Measurements from ENCODE around the gene TNFAIP2. TPM values are rescaled to one million over a fixed set of nuclear protein-coding genes. Genes with fewer than 3 reads are reported as not detected.

The TNFAIP2 gene
- total and polyA plus RNA-seq, 4 donors, result 65.6 to 519 (median 226) TPM

DNA sequence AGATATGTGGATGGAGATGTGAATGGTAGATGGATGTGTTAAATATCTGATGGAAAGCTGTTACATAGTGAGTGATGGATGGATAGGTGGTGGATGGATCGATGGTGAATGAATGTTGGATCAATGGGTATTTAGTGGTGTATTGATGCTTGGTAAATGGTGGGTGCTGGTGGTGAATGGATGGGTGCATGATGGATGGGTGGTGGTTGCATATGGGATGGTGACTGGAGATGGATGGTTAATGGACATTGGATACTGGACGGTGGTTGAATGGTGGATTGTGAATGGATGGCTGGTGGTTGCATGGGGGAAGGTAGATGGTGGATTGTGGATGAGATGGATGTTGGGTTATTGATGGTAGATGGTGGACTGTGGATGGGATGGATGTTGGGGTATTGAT lies 41.3 kb upstream of the TNFAIP2 start:
- peaks cover 0 to 4% (median 0%) of the 10 kb centered on the region in 4 donors for H3K9me3 ChIP-seq (ENCODE audit: control insufficient read depth in 4 of 4, insufficient read depth in 3 of 4, low read length in 3 of 4)
- peaks cover 9 to 29% (median 10%) of the 10 kb centered on the region in 3 donors for H3K27me3 ChIP-seq (ENCODE audit: control insufficient read depth in 3 of 3, insufficient read depth in 3 of 3, low read length in 2 of 3)
- H3K4me3 ChIP-seq, result no peak overlapping the region
- DNase-seq (no peak), ATAC-seq (ENCODE audit: insufficient read depth, low FRiP score) (no peak)
- H3K4me1 ChIP-seq (ENCODE audit: control insufficient read depth in 5 of 5, insufficient read depth in 5 of 5, low read length in 5 of 5), result peaks cover 0 to 2% (median 0%) of the 10 kb centered on the region in 5 donors
- H3K9ac ChIP-seq (ENCODE audit: insufficient read depth in 1 of 2, low read length in 2 of 2), result no peak overlapping the region
- no peak overlapping the region for H3K27ac ChIP-seq (ENCODE audit: low read depth in 1 of 2, low read length in 1 of 2)
- WGBS, 2 donors, result 94% methylated on average over 2 of the region's 2 CpGs
- no peaks in the 10 kb centered on the region for H3K36me3 ChIP-seq (ENCODE audit: control insufficient read depth in 4 of 4, insufficient read depth in 4 of 4, low read length in 4 of 4)
- no peak for TF ChIP-seq CTCF (IDR thresholded peaks at IDR 0.05; ENCODE audit: control extremely low read depth, extremely low read depth)

DNA sequence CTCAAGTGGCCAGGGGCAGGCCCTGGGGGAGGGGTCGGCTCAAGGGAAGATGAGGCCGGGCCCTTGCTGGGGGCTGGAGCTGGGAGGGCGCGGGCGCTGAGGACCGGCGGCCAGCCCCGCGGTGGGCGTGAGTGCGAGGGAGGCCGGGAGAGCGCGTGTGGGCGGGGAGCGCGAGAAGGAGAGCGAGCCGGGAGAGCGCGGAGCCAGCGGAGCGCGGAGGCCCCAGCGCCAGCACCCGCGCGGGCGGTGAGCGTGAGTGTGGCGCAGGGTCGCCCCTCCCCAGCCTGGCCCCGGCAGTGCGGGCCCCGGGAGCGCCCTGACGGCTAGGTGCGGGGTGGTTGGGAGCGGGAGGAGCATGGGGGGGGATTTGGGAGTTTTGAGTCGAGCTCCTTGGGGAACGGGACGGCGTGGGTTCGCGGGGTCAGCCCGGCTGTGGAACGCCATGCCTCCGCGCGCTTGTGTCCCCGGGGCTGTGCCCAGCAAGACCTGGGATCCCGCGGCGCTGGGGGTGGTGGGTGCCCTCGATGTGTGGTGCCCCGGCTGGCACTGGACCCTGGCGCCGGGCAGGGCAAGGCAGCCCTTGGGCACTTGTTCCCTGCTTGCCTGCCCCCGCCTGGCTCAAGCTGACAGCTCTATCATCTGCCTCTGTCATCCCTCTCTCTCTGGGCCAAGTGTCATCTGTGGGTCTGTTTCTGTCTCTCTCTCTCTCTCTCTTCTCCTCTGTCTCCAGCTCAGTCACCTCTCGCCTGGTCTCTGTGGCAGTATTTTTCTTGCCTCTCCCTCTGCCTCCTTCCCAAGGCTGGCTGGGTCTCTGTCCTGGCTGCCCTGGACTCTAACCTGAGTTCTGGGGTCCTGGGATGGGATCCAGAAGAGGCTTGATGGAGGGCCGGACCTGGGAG lies 39.0 kb upstream of the TNFAIP2 start, which contains the start of gene LBHD2:
Gene LBHD2 (plus strand): TSS at position 190 of the 899 bp plus-strand sequence. CDS start 1,803 bp downstream, outside the sequence.
- no peak within 1 kb of the TSS for H3K9ac ChIP-seq (ENCODE audit: insufficient read depth in 1 of 2, low read length in 2 of 2)
- ATAC-seq (ENCODE audit: insufficient read depth, low FRiP score) (peak; percentile 21), DNase-seq (no peak)
- 20 to 36% methylated on average over 23 to 61 of the region's 61 CpGs for WGBS, 2 donors
- no peak for TF ChIP-seq CTCF (IDR thresholded peaks at IDR 0.05; ENCODE audit: control extremely low read depth, extremely low read depth)
- H3K9me3 ChIP-seq (ENCODE audit: control insufficient read depth in 4 of 4, insufficient read depth in 3 of 4, low read length in 3 of 4), result peaks cover 0 to 5% (median 0%) of the 10 kb centered on the region in 4 donors
- peaks cover 9 to 29% (median 14%) of the 10 kb centered on the region in 3 donors for H3K27me3 ChIP-seq (ENCODE audit: control insufficient read depth in 3 of 3, insufficient read depth in 3 of 3, low read length in 2 of 3)
- H3K27ac ChIP-seq (ENCODE audit: low read depth in 1 of 2, low read length in 1 of 2), result no peak within 1 kb of the TSS
- peaks cover 0 to 2% (median 0%) of the 10 kb centered on the region in 5 donors for H3K4me1 ChIP-seq (ENCODE audit: control insufficient read depth in 5 of 5, insufficient read depth in 5 of 5, low read length in 5 of 5)
- no peak within 1 kb of the TSS for H3K4me3 ChIP-seq
- H3K36me3 ChIP-seq (ENCODE audit: control insufficient read depth in 4 of 4, insufficient read depth in 4 of 4, low read length in 4 of 4), result no peaks in the 10 kb centered on the region

- DNase-seq (no peak), ATAC-seq (ENCODE audit: insufficient read depth, low FRiP score) (no peak)
- peaks cover 9 to 28% (median 14%) of the 10 kb centered on the region in 3 donors for H3K27me3 ChIP-seq (ENCODE audit: control insufficient read depth in 3 of 3, insufficient read depth in 3 of 3, low read length in 2 of 3)
- H3K9me3 ChIP-seq (ENCODE audit: control insufficient read depth in 4 of 4, insufficient read depth in 3 of 4, low read length in 3 of 4), result peaks cover 0 to 5% (median 0%) of the 10 kb centered on the region in 4 donors
- H3K4me1 ChIP-seq (ENCODE audit: control insufficient read depth in 5 of 5, insufficient read depth in 5 of 5, low read length in 5 of 5), result peaks cover 0 to 2% (median 0%) of the 10 kb centered on the region in 5 donors
- no peak overlapping the region for H3K4me3 ChIP-seq
- no peak overlapping the region for H3K27ac ChIP-seq (ENCODE audit: low read depth in 1 of 2, low read length in 1 of 2)
- H3K9ac ChIP-seq (ENCODE audit: insufficient read depth in 1 of 2, low read length in 2 of 2), result no peak overlapping the region
- WGBS, 2 donors, result 74 to 83% methylated on average over 23 to 24 of the region's 24 CpGs
- no peaks in the 10 kb centered on the region for H3K36me3 ChIP-seq (ENCODE audit: control insufficient read depth in 4 of 4, insufficient read depth in 4 of 4, low read length in 4 of 4)
- TF ChIP-seq CTCF (IDR thresholded peaks at IDR 0.05; ENCODE audit: control extremely low read depth, extremely low read depth), result no peak
Observed at GRCh38 chr14:103085106-103086091, 37.9 kb upstream of the TNFAIP2 start.
